Tibial nerve (tissue), 4 donors: Measurements from ENCODE around the gene PIK3R3. TPM values are rescaled to one million over a fixed set of nuclear protein-coding genes. Genes with fewer than 3 reads are reported as not detected.

Source experiments
- DNase-seq, 2 donors: peaks; one replicate each; pipeline ENCODE4 v3.0.0-alpha.2; 2019; ENCODE audit warnings: low spot score in 2 of 2
- H3K27ac ChIP-seq, 4 donors: fragments of 200-600 bp; sonication (generic) in 3 of 4; one replicate each; pipeline ENCODE4 v1.5.1; 2017 to 2019; ENCODE audit warnings: mild to moderate bottlenecking in 1 of 4
- H3K27me3 ChIP-seq, 2 donors: fragments of 200-600 bp; sonication (generic) in 1 of 2; one replicate each; pipeline versions ENCODE4 v1.5.1 to v1.6.0; 2017 to 2019
- H3K36me3 ChIP-seq, 3 donors: fragments of 200-600 bp; sonication (generic); one replicate each; pipeline ENCODE4 v1.5.1; 2018 to 2019
- H3K4me1 ChIP-seq, 4 donors: fragments of 200-600 bp; sonication (generic) in 3 of 4; one replicate each; pipeline ENCODE4 v1.5.1; 2017 to 2019
- H3K4me3 ChIP-seq, 4 donors: fragments of 200-600 bp; sonication (generic) in 3 of 4; one replicate each; pipeline ENCODE4 v1.5.1; 2017 to 2019; ENCODE audit warnings: mild to moderate bottlenecking in 1 of 4, moderate library complexity in 1 of 4
- H3K9me3 ChIP-seq, 4 donors: fragments of 200-600 bp; sonication (generic) in 3 of 4; one replicate each; pipeline ENCODE4 v1.5.1; 2017 to 2019
- CTCF ChIP-seq, 5 experiments: fragments of 200-600 bp in 3 of 5; fragments of 450-650 bp in 2 of 5; sonication (generic) in 3 of 5; IDR thresholded peaks; one replicate each; pipeline ENCODE4 v1.5.1; 2016 to 2019; ENCODE audit warnings: antibody characterized with exemption in 5 of 5, mild to moderate bottlenecking in 3 of 5, moderate library complexity in 2 of 5
- EP300 ChIP-seq, 2 donors: sonication (generic); formaldehyde crosslinking; IDR thresholded peaks; one replicate each; pipeline ENCODE4 v1.6.1; 2017; ENCODE audit warnings: antibody characterized with exemption in 2 of 2, mild to moderate bottlenecking in 1 of 2
- POLR2A ChIP-seq, 2 donors: fragments of 450-650 bp; IDR thresholded peaks; one replicate each; pipeline ENCODE4 v1.6.1; 2017; ENCODE audit warnings: antibody characterized with exemption in 2 of 2, mild to moderate bottlenecking in 2 of 2, moderate library complexity in 2 of 2
- WGBS, 2 donors: methylation state at CpG; one replicate each; pipeline ENCODE4 v1.1.5; 2018; 5-methylcytosine and 5-hydroxymethylcytosine counted together
- total RNA-seq, 4 donors: library from RNA; depleted of rRNA; stranded (reverse); fragments of >200 nt; gene quantifications; one replicate each; pipeline ENCODE4 v1.1.0, GENCODE V29; 2016

The PIK3R3 gene
- total RNA-seq, 4 donors from 2014 or later, result 13.2 to 32.1 (median 23.2) TPM

GRCh38 chr1:46118856-46119255, 13.6 kb downstream of the PIK3R3 start:
- no peak for TF ChIP-seq POLR2A (IDR thresholded peaks at IDR 0.05)
- TF ChIP-seq EP300 (IDR thresholded peaks at IDR 0.05), result no peak
- TF ChIP-seq CTCF (IDR thresholded peaks at IDR 0.05), result no peak
- no peak overlapping the region for H3K4me3 ChIP-seq
- no peaks in the 10 kb centered on the region for H3K9me3 ChIP-seq
- DNase-seq, result no peak
- no peaks in the 10 kb centered on the region for H3K36me3 ChIP-seq
- no peaks in the 10 kb centered on the region for H3K4me1 ChIP-seq
- no peak overlapping the region for H3K27ac ChIP-seq
- no peaks in the 10 kb centered on the region for H3K27me3 ChIP-seq

GRCh38 chr1:46117810-46118494, 14.5 kb downstream of the PIK3R3 start:
- WGBS, 2 donors, result 87 to 96% methylated on average over 5 of the region's 5 CpGs
- no peak overlapping the region for H3K4me3 ChIP-seq
- DNase-seq, result no peak
- no peaks in the 10 kb centered on the region for H3K36me3 ChIP-seq
- TF ChIP-seq EP300 (IDR thresholded peaks at IDR 0.05) (no peak), POLR2A (IDR thresholded peaks at IDR 0.05) (no peak), CTCF (IDR thresholded peaks at IDR 0.05) (no peak)
- no peaks in the 10 kb centered on the region for H3K27me3 ChIP-seq
- no peak overlapping the region for H3K27ac ChIP-seq
- H3K9me3 ChIP-seq, result no peaks in the 10 kb centered on the region
- H3K4me1 ChIP-seq, result no peaks in the 10 kb centered on the region

- Histone ChIP-seq H3K36me3 (no peaks in the 10 kb centered on the region), H3K9me3 (no peaks in the 10 kb centered on the region), H3K27me3 (no peaks in the 10 kb centered on the region), H3K27ac (no peak overlapping the region), H3K4me1 (no peaks in the 10 kb centered on the region), H3K4me3 (no peak overlapping the region)
- WGBS, 2 donors, result 74 to 85% methylated on average over 2 of the region's 2 CpGs
- DNase-seq, result no peak
- TF ChIP-seq EP300 (IDR thresholded peaks at IDR 0.05), result no peak
- TF ChIP-seq POLR2A (IDR thresholded peaks at IDR 0.05), result no peak
- TF ChIP-seq CTCF (IDR thresholded peaks at IDR 0.05), result no peak
Observed at GRCh38 chr1:46114925-46115603, 17.4 kb downstream of the PIK3R3 start.

GRCh38 chr1:46113948-46114347, 18.5 kb downstream of the PIK3R3 start:
- no peaks in the 10 kb centered on the region for H3K4me1 ChIP-seq
- no peak for TF ChIP-seq POLR2A (IDR thresholded peaks at IDR 0.05)
- TF ChIP-seq CTCF (IDR thresholded peaks at IDR 0.05), result no peak
- TF ChIP-seq EP300 (IDR thresholded peaks at IDR 0.05), result no peak
- no peak overlapping the region for H3K4me3 ChIP-seq

GRCh38 chr1:46112108-46112507, 20.3 kb downstream of the PIK3R3 start:
- H3K4me3 ChIP-seq, result no peak overlapping the region
- no peak for TF ChIP-seq CTCF (IDR thresholded peaks at IDR 0.05)
- TF ChIP-seq EP300 (IDR thresholded peaks at IDR 0.05), result no peak
- TF ChIP-seq POLR2A (IDR thresholded peaks at IDR 0.05), result no peak
- 96 to 98% methylated on average over 1 of the region's 1 CpG for WGBS, 2 donors
- no peaks in the 10 kb centered on the region for H3K36me3 ChIP-seq
- H3K9me3 ChIP-seq, result no peaks in the 10 kb centered on the region
- no peaks in the 10 kb centered on the region for H3K4me1 ChIP-seq
- no peaks in the 10 kb centered on the region for H3K27me3 ChIP-seq
- no peak for DNase-seq
- H3K27ac ChIP-seq, result no peak overlapping the region

More at GRCh38 chr1:46113948-46114347, 18.5 kb downstream of the PIK3R3 start:
- 91 to 97% methylated on average over 5 of the region's 5 CpGs for WGBS, 2 donors
- H3K27ac ChIP-seq, result no peak overlapping the region
- DNase-seq, result no peak
- no peaks in the 10 kb centered on the region for H3K9me3 ChIP-seq
- H3K27me3 ChIP-seq, result no peaks in the 10 kb centered on the region
- no peaks in the 10 kb centered on the region for H3K36me3 ChIP-seq
